Ovary (tissue), 10 donors: ENCODE results near the gene BNIP3. TPM values are rescaled to one million over a fixed set of nuclear protein-coding genes. Genes with fewer than 3 reads are reported as not detected.

Experiments used
- DNase-seq, 5 donors: peaks; one replicate each; pipeline ENCODE4 v3.0.0-alpha.2; 2019 to 2020
- H3K27ac ChIP-seq, 2 donors: fragments of 200-600 bp; one replicate each; pipeline versions ENCODE4 v1.5.1 to v1.8.0; 2019 to 2022
- H3K27me3 ChIP-seq: fragments of 200-600 bp; one replicate; pipeline ENCODE4 v1.8.0; 2022
- H3K36me3 ChIP-seq: fragments of 200-600 bp; sonication (generic); one replicate; pipeline ENCODE4 v1.5.1; 2019
- H3K4me1 ChIP-seq: one replicate; pipeline ENCODE4 v1.8.1; 2013; ENCODE audit warnings: mild to moderate bottlenecking, moderate library complexity; ENCODE audit not compliant: insufficient read depth
- H3K4me3 ChIP-seq: fragments of 200-600 bp; sonication (generic); one replicate; pipeline ENCODE4 v1.5.1; 2017
- H3K9me3 ChIP-seq, 2 donors: fragments of 200-600 bp in 1 of 2; sonication (generic) in 1 of 2; one replicate each; pipeline versions ENCODE4 v1.5.1 to v1.8.1; 2013 to 2019; ENCODE audit warnings: mild to moderate bottlenecking in 1 of 2, moderate library complexity in 1 of 2
- EP300 ChIP-seq: sonication (generic); formaldehyde crosslinking; IDR thresholded peaks from one replicate; pipeline ENCODE4 v1.6.1; 2017; ENCODE audit warnings: antibody characterized with exemption
- POLR2A ChIP-seq: fragments of 450-650 bp; IDR thresholded peaks from one replicate; pipeline ENCODE4 v1.6.1; 2017; ENCODE audit warnings: antibody characterized with exemption, mild to moderate bottlenecking, moderate library complexity
- WGBS, 3 donors: extraction: QIAGEN DNeasy Blood & Tissue Kit in 1 of 3; methylation state at CpG; one replicate each; pipeline versions ENCODE4 v1.1.5 to v1.1.7; 2013 to 2017; 5-methylcytosine and 5-hydroxymethylcytosine counted together
- intact Hi-C, 4 donors: fragments of 100-400 bp; cut with DNase I; formaldehyde crosslinking; loops; one replicate each; pipeline versions ENCODE4 v1.11.0 to v1.15.1; 2022 to 2023
- long read RNA-seq, 3 donors: library from polyadenylated mRNA in 2 of 3; unstranded in 2 of 3; transcript quantifications; one replicate each; pipeline ENCODE4 v2.0.0 and lab custom pipeline, GENCODE V29; 2021 to 2026
- polyA plus RNA-seq, 2 donors: library from polyadenylated mRNA; stranded (reverse); fragments of 200-250 nt in 1 of 2; fragments of 350-450 nt in 1 of 2; fragmentation: Illumina TruSeq in 1 of 2; extraction: RNeasy Lipid Tissue Mini Kit (QIAGEN cat#74804) in 1 of 2; gene quantifications; one replicate each; pipeline ENCODE4 v1.2.3, GENCODE V29; 2013 to 2014
- total RNA-seq, 7 donors: library from RNA; depleted of rRNA in 2 of 7; stranded (reverse); fragments of >200 nt in 2 of 7; fragmentation: NEBNext Ultra II Directional in 3 of 7; extraction: Animal tissue kit (Norgen Biotek cat#: 25700) in 3 of 7; gene quantifications; one replicate each; pipeline versions ENCODE4 v1.1.0 to v1.2.4, GENCODE V29; 2016 to 2023
- TF ChIP-seq, protein P1 (sequence below), 3 donors: fragments of 450-650 bp in 2 of 3; fragments of 200-600 bp in 1 of 3; IDR thresholded peaks; one replicate each; pipeline versions ENCODE4 v1.5.1 to v1.8.0; 2016 to 2022; ENCODE audit warnings: antibody characterized with exemption in 3 of 3, mild to moderate bottlenecking in 1 of 3
- donor health status: DM: no; HTN: no; CAD: no; lungs with moderate emphysema.
- donor health status: DM: no; HTN: no; CAD: no.
- donor health status: Bipolar disorder and iron deficiency.
- donor health status: DM: yes; HTN: yes; CAD: no.
- donor health status: DM: no; HTN: no; CAD: no.
- donor health status: DM: yes; HTN: yes; CAD: no.

Gene BNIP3, protein sequence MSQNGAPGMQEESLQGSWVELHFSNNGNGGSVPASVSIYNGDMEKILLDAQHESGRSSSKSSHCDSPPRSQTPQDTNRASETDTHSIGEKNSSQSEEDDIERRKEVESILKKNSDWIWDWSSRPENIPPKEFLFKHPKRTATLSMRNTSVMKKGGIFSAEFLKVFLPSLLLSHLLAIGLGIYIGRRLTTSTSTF
- total RNA-seq (100 to 1,000 TPM in 2 of 7 donors, 10 to 100 TPM in 5; 45.1 to 166 (median 70.1) TPM), polyA plus RNA-seq (10 to 100 TPM; 39.8 to 47.6 TPM)
- long read RNA-seq, donor 1, transcript BNIP3-201 (6 exons, 2,861 nt), result major isoform, 745 of 849 reads
- long read RNA-seq, donor 1, partial matches to known transcripts, result 82 of 849 reads
- long read RNA-seq, donor 1, other reads (novel, unspliced or antisense), result 22 of 849 reads
- long read RNA-seq, donor 2, transcript BNIP3-201 (6 exons, 2,861 nt), result major isoform, 80 of 91 reads
- long read RNA-seq, donor 2, partial matches to known transcripts, result 6 of 91 reads
- long read RNA-seq, donor 2, other reads (novel, unspliced or antisense), result 0 of 91 reads
- long read RNA-seq, donor 3, transcript BNIP3-201 (6 exons, 2,861 nt), result major isoform, 137 of 163 reads
- long read RNA-seq, donor 3, partial matches to known transcripts, result 16 of 163 reads
- long read RNA-seq, donor 3, other reads (novel, unspliced or antisense), result 9 of 163 reads

DNA sequence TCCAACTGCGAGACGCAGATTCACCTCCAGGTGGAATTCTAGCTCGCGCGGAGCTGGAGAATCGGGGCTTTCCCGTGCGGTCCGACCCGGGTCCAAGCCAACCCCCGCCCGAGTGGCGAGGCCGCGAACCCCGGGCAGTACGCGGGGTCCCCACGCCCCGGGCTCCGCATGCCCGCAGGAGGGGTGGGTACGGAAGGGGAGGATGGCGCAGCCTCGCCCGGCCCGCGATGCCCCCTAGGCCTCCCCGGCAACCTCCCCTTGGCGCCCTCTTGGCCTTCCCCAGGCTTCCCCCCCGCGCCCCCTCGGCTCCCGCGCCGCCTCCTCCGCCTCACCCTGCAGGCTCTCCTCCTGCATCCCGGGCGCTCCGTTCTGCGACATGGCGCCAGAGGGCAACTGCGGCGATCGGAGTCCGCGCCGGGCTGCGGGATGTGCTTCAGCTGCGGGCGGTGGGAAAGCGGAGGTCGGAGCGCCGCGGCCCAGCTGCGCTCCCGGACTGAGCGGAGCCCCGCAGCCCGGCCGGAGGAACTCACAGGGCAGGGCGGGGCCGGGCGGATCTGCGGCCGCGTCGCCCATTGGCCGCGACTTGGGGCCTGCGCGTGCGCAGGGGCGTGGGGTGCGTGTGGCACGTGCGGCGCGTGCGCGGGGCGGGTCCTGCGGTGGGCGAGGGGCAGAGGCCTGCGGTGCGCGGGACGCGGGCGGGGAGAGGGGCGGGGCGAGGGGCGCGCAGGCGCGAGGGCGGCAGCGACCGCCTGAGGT, at the start of gene BNIP3:
Gene BNIP3, minus strand, starts transcription at position 495 of the 756 bp plus-strand sequence. Its CDS starts 117 bp downstream, at position 378.
- 0% methylated on average over 38 to 100 of the region's 100 CpGs for WGBS, 3 donors
- H3K4me1 ChIP-seq, result peaks cover 10% of the 10 kb centered on the region
- DNase-seq, result peak; percentile 96 to 99 (median 98)
- no peaks in the 10 kb centered on the region for H3K9me3 ChIP-seq
- TF ChIP-seq POLR2A (peak; percentile 93), EP300 (no peak)
- peak within 1 kb of the TSS; percentile 62 to 84 for H3K27ac ChIP-seq
- H3K27me3 ChIP-seq, result no peaks in the 10 kb centered on the region
- H3K36me3 ChIP-seq, result no peaks in the 10 kb centered on the region
- intact Hi-C loops, result loop anchor here in 2 of 4 donors (5.0 to 10.0 kb wide), 2 partner anchors 77 to 79 kb away; partner anchors contain the start of gene PPP2R2D (in 2 of the 2)
- peak within 1 kb of the TSS; percentile 74 for H3K4me3 ChIP-seq

DNA sequence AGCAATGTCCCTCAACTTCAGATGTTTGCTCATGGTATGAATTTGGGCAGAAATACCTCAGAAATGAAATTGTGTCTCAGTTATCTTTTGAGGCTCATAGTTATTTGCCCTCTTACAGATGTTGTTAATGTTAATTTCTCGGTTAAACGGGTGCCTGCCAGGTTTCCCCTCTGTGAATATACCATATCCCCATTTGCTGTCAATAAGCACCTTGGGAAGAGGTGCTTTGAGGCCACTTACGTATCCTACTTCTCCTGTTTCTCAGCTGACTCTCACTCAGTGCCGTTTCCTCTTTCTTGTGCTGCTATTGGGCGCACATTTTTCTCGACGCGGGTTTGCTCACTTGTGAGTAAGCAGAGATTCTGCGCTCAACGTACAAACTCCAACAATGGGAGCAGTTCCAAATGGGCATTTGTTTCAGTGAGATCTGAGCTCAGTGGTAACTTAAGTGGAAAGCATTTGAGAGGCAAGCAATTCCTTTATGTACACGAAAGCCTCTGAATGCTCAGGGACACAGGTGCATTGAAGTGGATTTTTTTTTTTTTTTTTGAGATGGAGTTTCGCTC, 49.3 kb upstream of the BNIP3 start:
- no peak for TF ChIP-seq EP300
- TF ChIP-seq, protein P1, sequence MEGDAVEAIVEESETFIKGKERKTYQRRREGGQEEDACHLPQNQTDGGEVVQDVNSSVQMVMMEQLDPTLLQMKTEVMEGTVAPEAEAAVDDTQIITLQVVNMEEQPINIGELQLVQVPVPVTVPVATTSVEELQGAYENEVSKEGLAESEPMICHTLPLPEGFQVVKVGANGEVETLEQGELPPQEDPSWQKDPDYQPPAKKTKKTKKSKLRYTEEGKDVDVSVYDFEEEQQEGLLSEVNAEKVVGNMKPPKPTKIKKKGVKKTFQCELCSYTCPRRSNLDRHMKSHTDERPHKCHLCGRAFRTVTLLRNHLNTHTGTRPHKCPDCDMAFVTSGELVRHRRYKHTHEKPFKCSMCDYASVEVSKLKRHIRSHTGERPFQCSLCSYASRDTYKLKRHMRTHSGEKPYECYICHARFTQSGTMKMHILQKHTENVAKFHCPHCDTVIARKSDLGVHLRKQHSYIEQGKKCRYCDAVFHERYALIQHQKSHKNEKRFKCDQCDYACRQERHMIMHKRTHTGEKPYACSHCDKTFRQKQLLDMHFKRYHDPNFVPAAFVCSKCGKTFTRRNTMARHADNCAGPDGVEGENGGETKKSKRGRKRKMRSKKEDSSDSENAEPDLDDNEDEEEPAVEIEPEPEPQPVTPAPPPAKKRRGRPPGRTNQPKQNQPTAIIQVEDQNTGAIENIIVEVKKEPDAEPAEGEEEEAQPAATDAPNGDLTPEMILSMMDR (IDR thresholded peaks at IDR 0.05), result no peak
- no peak for TF ChIP-seq POLR2A

DNA sequence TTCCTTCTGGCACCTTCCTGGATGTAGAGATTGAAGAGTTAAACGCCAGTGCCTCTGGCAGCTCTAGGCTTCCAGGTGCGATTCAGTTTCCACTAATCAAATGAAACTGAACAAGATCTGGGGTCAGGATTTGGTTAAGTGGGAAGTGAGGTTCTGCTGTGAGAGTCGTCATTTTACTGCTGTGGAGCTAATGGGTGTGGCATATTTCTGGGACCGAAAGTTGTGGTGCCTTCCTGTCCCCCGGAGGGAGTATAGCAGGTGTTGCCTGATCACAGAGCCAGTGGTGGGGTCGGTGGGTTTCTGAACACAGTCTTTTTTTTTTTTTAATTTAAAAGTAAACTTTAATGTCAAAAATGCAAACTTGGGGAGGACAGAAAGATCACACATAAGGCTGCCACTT, 47.0 kb upstream of the BNIP3 start:
- no peaks in the 10 kb centered on the region for H3K9me3 ChIP-seq
- H3K4me3 ChIP-seq, result no peak overlapping the region
- no peaks in the 10 kb centered on the region for H3K4me1 ChIP-seq
- WGBS, 3 donors, result 51 to 64% (median 58%) methylated on average over 6 of the region's 6 CpGs
- H3K36me3 ChIP-seq, result no peaks in the 10 kb centered on the region
- intact Hi-C loops, result no loop called here
- TF ChIP-seq, protein P1 (IDR thresholded peaks at IDR 0.05), result no peak
- TF ChIP-seq EP300 (no peak), POLR2A (no peak)
- no peak overlapping the region for H3K27ac ChIP-seq
- DNase-seq, result no peak
- no peaks in the 10 kb centered on the region for H3K27me3 ChIP-seq

More for the DNA sequence above, 49.3 kb upstream of the BNIP3 start:
- 64 to 77% (median 75%) methylated on average over 12 of the region's 12 CpGs for WGBS, 3 donors
- Histone ChIP-seq H3K36me3 (no peaks in the 10 kb centered on the region), H3K27ac (no peak overlapping the region), H3K4me1 (peaks cover 1% of the 10 kb centered on the region), H3K4me3 (no peak overlapping the region), H3K9me3 (no peaks in the 10 kb centered on the region), H3K27me3 (no peaks in the 10 kb centered on the region)
- intact Hi-C loops, result loop anchor here in 1 of 4 donors (10.0 kb wide), 1 partner anchor 114 kb away; no protein-coding TSS in a partner anchor
- DNase-seq, result no peak

DNA sequence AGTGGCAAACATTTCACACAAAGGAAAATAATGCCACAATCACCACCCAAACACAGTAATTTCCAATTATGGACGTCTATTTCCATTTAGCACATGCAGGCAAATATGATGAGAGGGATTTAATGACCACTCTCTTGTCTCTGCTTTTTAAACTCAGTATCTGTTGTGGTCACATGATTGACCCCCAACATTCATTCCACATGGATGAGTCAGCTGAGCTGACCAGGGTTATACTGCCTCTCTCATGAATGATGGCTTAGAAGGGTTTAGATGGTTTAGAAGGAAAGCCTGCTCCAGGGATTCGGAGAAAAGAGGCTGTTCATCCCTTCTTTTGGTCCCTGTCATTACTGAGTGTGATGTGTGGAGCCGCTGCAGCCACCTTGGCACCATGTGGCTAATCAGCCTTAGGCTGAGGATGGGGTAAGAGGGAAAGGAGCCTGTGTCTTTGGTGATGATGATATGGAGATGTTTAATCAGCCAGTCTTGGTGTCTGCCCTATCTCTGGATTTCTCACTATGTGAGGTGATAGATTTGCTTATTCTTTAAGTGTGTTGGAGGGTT, 45.8 kb upstream of the BNIP3 start:
- DNase-seq, result no peak
- intact Hi-C loops, result no loop called here

More for the DNA sequence above, 45.8 kb upstream of the BNIP3 start:
- 65 to 70% (median 70%) methylated on average over 3 of the region's 3 CpGs for WGBS, 3 donors
- Histone ChIP-seq H3K9me3 (no peaks in the 10 kb centered on the region), H3K4me1 (peaks cover 2% of the 10 kb centered on the region), H3K27ac (no peak overlapping the region), H3K4me3 (no peak overlapping the region), H3K27me3 (no peaks in the 10 kb centered on the region), H3K36me3 (no peaks in the 10 kb centered on the region)
- TF ChIP-seq EP300 (no peak), POLR2A (no peak)
- TF ChIP-seq, protein P1 (IDR thresholded peaks at IDR 0.05), result no peak
